ENCODE measurements around the gene PRKAG3. TPM values are rescaled to one million over a fixed set of nuclear protein-coding genes. Genes with fewer than 3 reads are reported as not detected.

PRKAG3 gene
- total and polyA plus RNA-seq, 4 donors, result 0.08 TPM; not detected in 3

- TF ChIP-seq REST (IDR thresholded peaks at IDR 0.05) (no peak), MAX (IDR thresholded peaks at IDR 0.05) (no peak), JUND (IDR thresholded peaks at IDR 0.05) (no peak)
These were observed 16.0 kb downstream of the PRKAG3 start (continued) for GRCh38 chr2:218815649-218816048.

- H3K4me1 ChIP-seq (ENCODE audit: control insufficient read depth in 4 of 4, insufficient read depth in 4 of 4, low read length in 3 of 4), result no peaks in the 10 kb centered on the region
- H3K9ac ChIP-seq (ENCODE audit: low read depth in 1 of 2, low read length in 2 of 2), result no peak overlapping the region
- H3K4me3 ChIP-seq (ENCODE audit: low read depth in 1 of 3, low read length in 3 of 3), result no peak overlapping the region
- H3K9me3 ChIP-seq (ENCODE audit: control insufficient read depth in 4 of 4, low read length in 3 of 4), result no peaks in the 10 kb centered on the region
- H3K27me3 ChIP-seq (ENCODE audit: control insufficient read depth in 4 of 4, insufficient read depth in 4 of 4, low read length in 3 of 4), result no peaks in the 10 kb centered on the region
- H3K27ac ChIP-seq (ENCODE audit: low read depth in 1 of 2, low read length in 2 of 2), result no peak overlapping the region
- no peak for DNase-seq (ENCODE audit: low spot score)
- WGBS, result 92% methylated on average over 5 of the region's 5 CpGs
- no peak for TF ChIP-seq NR2F2 (IDR thresholded peaks at IDR 0.05)
- no peak for TF ChIP-seq FOXA1 (IDR thresholded peaks at IDR 0.05)
- TF ChIP-seq JUND (IDR thresholded peaks at IDR 0.05), result no peak
- no peak for TF ChIP-seq CTCF (IDR thresholded peaks at IDR 0.05; ENCODE audit: low read depth, low read length, missing input control)
- no peak for TF ChIP-seq HNF4G (IDR thresholded peaks at IDR 0.05)
- no peak for TF ChIP-seq TAF1 (conservative IDR thresholded peaks at IDR 0.05)
- no peak for TF ChIP-seq EGR1 (IDR thresholded peaks at IDR 0.05; ENCODE audit: low read depth in 2 of 2)
- TF ChIP-seq RAD21 (IDR thresholded peaks at IDR 0.05), result no peak
- TF ChIP-seq REST (IDR thresholded peaks at IDR 0.05), result no peak
- no peak for TF ChIP-seq MAX (IDR thresholded peaks at IDR 0.05)
- no peak for TF ChIP-seq ZBTB33 (IDR thresholded peaks at IDR 0.05)
- H3K36me3 ChIP-seq (ENCODE audit: control insufficient read depth in 4 of 4, insufficient read depth in 3 of 4, low read depth in 1 of 4, low read length in 3 of 4), result peaks cover 16 to 73% (median 59%) of the 10 kb centered on the region in 4 donors
These were observed 16.4 kb downstream of the PRKAG3 start for GRCh38 chr2:218815244-218815637.
